Kidney tubule cell (primary cell): ENCODE measurements around the gene CTNNA2.

Experiments
- DNase-seq: peaks from one replicate; pipeline ENCODE4 v3.0.0-alpha.2; 2018; ENCODE audit warnings: low spot score

The CTNNA2 gene

DNA sequence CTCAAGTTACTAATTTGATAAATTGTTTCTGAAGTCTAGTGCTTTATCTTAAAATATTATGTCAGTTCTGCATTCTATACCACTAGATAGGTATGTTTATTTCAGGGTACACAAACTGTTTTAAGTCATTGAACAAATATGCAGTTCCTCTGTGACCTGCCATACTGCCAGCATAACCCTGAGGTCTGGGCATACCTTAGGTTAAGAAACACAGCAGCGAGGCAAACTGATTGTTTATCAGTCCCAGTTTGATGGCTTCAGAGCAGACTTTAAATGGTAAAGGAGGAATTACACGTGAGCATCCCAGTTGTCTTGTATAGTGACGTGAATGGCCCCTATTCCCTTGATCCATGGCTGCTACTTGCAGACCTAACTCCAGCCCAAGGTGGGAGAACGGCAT is 978.1 kb downstream of the CTNNA2 start:
- DNase-seq: no peak

DNA sequence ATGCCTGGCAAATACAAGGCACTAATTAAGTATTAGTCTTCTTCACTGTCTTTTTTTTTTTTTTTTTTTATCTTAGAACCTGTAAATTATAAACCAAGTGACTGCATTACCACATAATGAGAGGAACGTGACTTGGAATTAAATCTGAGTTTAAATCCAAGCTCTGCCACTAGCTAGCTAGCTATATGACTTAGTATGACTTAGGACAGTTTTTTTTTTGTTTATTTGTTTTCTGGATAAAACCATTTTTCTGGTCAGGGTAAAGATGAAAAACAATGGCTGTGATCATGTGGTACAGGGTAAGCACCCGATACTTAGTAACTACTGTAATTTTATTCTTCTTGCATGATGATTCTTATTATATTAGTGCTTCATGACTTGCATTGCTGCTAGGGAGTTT is 983.5 kb downstream of the CTNNA2 start:
- DNase-seq: peak; percentile 51

DNA sequence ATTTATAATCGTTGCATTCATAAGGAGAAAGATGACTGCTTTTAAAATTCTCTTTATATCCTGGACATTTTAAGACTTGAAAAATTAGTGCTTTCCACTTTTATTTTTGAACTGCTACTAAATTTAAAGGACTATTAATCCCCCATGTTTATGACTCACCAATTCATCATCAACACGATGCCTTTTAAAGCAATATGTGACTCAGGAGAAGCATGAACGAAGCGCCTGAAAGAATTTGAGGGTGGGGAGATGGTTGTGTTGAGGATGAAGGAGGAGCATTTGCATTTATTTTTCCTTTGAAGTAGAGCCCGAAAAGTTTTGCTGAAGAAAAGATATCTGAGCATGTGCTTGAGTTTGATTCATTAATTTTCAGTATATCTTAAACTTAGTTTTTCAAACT is 983.9 kb downstream of the CTNNA2 start:
- peak; percentile 85 for DNase-seq

DNA sequence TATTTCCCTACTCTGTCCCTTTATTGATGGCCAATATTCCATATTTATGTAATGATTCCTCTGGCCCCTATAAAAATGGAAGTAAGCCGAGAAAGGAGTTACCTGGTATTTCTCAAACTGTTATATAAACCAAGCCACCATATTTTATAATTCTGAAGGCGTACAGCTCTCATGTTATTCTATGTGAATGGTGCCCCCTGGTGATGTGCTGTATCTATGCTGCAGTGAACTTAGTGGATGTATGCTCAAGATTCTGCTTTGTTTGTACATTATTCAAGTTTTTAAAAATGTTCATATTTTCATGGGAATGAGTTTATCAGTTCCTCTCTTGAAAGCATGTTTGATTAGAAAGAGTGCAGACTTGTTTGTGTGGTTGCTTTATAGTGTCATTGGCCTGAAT is 986.2 kb downstream of the CTNNA2 start:
- DNase-seq: peak; percentile 64

DNA sequence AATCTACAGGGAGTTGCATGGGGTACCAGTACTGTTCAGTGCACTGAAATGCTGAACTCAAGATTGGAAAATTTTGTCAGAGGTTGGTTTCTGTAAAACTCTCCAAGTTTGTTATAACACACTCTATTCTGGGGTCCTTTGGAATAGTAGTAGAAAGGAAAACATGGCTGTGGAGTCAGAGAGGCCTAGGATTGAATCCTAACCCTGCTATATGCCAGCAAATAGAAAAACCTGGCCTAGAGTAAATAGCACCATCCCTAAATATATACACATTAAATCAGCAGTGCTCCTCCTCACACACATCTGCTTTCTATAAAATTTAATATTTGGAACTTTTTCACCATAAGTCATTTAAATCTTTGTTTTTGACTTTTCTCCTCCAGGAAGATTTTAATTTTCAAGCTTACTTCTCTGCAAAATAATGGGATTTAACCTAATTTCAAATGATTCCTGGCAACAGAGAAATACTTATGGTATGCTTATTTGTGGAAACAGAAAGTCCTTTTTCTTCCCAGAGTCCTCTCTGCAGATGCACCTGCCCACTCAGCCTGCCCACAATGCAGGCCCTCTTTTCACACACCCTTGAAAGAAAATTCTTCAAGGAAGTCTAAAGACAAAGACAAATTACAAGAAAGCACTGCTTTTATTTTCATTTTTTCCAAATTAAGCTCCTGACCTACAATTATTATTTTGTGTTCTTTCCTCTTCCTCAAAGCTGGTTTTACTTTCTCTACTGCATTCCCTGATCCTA is 989.2 kb downstream of the CTNNA2 start:
- DNase-seq: no peak

DNA sequence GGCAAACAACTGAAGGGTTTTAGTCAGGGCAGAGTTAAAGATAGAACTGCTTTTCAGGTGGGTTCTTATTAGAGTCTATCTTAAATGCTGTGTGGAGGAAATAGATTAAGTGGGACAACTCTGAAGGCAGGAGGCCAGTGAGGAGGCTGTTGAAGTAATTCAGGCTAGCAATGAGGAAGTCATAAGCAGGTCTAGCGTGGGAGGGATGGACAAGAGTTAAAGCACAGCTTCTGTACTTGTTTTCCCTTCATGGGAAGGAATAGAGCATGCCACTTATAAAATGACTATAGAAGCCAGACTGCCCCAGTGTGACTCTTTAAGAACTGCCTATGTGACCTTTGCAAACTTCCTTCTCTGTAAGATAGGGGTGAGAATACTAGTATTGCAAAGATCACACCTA is 993.7 kb downstream of the CTNNA2 start:
- DNase-seq: no peak

DNA sequence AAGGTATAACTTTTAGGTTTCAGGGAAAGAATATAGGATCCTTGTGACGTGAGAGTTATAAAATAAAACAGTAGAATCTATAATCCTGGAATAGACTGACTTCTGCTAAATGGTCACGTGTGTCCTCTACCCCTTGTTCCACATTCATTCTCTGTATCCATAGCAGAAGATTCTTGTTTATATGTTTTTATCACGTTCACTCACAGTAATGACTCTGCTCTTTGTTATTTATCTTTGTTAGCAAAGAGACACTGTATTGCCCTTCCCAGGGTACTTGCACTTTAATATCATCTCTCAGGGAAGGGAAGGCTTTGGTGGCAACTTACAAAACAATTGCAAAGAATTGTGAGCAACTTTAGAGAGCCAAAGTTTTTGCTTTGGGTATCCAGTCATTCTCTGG is 997.9 kb downstream of the CTNNA2 start:
- DNase-seq: no peak

DNA sequence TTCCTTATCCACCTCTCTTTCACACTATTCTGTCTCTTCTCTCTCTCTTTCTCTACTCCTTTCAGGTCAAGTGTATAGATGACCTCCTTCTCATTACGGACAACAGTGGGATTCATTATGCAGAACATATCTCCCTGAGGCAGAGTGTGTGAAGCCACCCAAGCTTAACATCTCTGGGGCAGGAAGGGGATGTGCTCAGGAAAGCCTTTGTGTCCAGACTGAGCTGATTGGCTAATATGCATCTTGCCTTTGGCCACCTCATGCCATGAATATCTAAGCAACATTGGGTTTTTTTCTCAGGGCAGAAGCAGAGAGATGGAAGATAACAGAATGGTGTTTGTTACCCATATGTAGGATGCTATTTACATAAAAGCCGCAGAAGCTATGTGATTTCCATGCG is 1003.1 kb downstream of the CTNNA2 start:
- peak; percentile 25 for DNase-seq

DNA sequence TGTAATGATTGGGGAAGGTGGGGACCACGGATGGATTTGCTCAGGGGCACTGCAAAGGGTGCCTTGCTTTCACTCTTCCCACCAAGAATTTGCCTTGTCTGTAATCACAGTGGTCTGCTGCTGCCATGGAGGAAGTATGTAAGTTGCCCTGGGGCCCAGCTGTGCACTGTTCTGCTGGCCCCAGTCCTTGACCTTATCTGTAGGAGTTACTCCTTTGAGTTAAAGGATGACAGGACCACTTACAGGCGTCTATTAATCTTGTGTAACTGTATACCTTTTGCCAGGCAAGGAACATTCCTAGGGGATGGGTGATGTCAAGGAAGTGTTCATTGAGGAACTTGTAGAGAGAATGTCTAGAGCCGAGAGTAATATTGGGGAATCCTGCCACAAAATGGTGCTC is 1004.5 kb downstream of the CTNNA2 start:
- DNase-seq: no peak

DNA sequence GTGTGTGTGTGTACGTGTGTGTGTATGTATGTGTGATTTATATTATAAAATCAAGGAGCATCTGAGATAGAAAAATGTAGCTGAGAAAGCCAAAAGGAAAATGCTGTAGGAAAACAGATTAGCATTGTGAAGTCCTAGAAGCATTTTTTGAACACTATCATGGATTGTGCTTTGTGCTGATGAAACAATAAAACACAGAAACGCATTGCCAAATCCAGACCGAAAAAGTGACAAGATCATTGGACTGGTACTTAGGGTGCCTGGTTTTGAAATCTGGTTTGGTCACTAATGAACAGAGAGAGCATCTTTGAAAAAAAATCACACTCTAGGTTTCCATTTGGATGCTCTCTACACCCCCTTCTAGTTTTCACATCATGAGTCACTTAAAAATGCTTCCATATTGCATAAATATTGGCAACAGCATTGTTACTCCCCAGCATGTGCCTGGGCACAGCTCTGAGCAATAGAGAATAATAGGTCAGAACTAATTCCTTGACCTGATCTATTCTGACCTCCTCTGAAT is 1006.3 kb downstream of the CTNNA2 start:
- DNase-seq: no peak

DNA sequence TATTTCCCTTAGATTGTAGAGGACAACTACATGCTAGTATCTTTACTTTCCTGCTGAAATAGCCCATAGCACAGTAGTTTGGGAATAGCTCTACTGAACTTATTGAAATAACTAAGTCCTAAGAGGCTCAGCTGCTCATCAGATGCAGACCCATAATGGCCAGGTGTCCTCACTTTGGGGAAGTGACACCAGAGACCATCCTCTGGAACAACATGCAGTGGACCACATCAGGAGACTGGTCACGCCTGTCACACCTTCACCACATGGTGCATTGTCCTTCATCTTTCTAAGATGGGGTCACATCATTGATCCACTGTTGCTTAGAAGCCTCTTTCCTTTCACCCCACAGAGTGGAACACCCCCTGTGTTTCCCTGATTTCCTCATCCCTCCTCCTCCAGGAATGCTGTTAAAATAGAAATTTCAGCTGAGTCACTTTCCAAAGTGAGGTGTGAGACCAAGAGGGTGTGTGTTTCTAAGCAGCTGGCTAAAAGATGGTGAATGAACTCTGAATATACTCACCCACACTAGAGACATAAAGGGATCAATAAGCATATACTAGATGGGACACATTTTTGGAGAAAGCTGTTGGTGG is 1006.9 kb downstream of the CTNNA2 start:
- no peak for DNase-seq

DNA sequence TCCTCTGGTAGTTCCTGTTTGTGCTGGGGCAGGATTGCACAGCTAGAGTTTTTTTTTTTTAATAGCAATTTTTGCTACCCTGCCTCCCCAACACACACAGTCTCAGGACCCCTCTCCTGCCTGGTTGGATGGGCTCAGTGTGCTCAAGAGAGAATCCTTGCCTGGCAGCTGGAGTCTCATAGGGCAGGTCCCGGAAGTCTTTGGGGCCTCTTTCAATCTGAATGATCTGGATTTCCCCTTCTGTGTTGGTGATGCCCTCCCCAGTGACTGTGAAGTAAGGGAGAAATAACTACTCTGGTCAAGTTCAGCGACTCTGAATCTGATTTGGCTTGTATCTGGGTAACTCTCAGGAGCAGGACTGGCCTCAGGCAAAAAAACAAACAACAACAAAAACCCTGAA is 1012.3 kb downstream of the CTNNA2 start:
- DNase-seq: no peak

DNA sequence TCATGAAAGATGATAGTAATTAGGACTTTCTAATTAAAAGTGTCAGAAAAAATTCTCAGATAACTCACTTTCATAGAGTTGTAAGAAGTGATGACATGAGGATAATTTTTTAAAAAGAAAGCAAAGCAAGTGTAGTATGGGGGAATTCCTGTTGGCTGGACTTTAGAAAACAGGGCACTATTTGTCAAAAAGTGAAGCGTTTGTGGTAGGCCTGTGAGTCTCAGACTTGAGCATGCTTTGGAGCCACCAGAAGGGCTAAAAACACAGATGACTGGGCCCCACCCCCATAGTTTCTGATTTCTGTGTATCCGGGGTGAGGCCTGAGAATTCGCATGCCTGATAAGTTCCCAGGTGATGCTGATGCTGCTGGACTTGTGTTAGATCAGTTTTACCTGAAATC is 1014.3 kb downstream of the CTNNA2 start:
- no peak for DNase-seq

DNA sequence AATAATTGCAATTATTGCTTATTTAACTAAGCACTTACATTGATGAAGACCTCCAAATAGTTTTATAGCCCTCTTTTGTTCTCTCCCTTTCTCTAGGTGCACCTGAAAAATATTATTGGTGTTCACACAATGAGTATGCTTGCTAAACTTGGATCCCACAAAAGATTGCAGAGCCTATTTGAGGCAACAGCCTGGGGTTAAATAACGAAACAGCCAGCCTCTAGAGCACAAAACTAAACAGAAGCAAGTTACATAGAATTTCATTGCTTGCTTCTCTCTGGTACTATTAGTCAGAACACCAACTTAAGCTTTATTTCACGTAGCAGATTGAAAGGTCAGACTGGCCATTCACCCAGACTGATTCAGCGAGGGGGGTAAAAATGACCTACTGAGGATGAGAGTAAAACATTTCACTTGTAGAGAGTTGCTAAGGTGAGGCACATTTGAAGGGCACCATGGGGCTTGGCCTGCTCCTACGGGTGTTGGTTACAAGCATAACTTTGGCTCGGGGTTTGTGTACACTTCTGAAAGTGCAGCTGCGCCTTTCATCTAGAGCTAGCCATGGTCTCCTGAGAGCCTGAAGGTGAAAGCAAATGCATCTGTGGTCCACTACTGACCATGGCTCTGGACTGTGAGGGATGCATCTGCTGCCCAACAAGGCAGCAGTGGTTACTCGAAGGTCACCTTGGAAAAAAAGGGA is 1016.8 kb downstream of the CTNNA2 start:
- no peak for DNase-seq

DNA sequence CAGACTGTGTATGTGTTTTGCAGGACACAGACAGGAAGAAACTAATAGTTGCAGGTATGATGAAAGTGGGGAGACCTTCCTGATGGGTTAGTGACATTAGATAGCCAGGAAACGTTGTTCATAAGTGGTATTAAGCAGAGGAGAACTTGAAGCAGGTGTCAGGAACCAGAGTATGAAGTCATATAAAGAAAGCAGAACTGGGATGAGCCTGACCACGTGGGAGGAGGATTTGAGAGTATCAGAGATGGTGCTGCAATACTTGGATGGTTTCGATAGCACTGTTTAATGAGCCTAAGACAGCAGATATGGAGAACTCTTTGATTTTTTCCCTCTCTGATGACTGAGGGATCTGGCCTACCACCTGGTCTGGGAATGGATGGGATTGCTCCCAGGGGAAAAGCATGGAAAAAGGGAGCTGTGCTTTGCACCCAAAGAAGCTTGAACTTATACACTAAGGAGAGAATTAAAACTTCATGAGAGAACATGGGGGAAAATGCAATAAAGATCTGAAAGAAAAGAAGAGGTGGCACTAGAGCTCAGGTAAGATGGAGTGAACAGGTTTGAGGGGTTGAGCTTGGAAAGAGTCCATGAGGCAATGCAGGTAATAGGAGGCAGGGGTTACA is 1017.7 kb downstream of the CTNNA2 start:
- no peak for DNase-seq

DNA sequence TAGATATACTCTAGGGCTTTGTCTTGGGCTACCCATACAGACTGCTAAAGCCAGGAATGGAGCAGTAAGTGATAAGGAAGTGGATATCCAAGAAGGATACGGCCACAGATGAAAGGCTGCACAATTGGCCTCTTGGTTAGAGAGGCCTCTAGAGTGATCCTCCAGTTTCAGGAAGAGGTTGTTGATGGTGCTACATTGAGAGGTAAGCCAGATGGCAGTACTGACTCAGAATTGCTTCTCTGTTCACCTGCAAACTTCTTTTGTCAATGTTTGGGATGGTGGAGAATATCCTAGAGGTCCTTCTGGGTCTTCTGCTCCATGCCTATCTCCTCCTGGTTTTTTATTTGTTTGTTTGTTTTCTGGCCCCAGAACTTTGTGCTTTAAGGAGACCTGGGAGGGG is 1018.5 kb downstream of the CTNNA2 start:
- DNase-seq: no peak

DNA sequence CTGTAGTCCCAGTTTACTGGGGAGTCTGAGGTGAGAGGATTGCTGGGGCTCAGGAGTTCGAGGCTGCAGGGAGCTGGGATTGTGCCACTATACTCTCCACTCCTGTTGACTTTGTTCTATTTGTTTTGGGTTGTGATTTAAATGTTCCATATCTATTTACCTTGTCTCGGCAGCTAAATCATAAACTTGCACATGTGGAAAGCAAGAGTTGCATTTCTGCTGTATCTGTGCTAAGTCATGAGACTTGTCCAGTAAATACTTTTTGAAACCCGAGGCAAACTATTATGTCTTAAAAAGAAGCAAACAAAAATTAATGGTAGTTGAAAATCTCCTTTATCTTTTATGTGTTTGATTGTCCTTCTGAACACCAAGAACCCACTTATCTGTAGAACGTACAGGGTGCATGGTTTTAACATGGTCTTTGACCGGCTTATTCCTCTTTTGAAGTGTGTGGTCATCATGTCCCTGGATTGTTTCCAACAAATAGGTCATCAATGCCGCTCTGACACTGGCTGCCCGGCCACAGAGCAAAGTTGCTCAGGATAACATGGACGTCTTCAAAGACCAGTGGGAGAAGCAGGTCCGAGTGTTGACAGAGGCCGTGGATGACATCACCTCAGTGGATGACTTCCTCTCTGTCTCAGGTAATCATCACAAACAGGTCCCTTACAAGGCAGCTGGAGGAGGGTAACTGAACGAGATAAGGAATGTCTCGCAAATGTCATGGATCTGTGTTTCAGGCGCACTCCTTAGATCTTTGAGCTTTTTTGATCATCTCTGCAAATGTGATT is 1032.8 kb downstream of the CTNNA2 start:
- no peak for DNase-seq

DNA sequence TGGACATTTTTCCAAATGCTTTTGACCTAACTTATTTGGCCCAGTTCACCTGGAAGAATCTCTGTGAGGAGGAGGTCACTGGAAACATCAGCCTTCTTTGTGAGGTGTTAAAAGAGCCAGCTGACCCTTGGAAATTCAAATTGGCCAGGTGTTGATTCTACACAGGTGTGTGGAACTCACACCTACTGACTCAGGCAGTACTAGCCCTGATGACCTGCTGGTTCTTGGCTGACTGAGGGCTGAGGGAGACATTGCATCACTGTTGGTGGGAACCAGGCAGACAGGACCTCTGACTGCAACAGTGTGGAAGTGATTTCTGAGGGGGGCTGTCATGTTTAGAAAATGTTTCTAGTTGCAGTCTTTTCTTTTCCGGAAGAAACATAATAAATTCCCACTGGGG is 1033.9 kb downstream of the CTNNA2 start:
- no peak for DNase-seq

DNA sequence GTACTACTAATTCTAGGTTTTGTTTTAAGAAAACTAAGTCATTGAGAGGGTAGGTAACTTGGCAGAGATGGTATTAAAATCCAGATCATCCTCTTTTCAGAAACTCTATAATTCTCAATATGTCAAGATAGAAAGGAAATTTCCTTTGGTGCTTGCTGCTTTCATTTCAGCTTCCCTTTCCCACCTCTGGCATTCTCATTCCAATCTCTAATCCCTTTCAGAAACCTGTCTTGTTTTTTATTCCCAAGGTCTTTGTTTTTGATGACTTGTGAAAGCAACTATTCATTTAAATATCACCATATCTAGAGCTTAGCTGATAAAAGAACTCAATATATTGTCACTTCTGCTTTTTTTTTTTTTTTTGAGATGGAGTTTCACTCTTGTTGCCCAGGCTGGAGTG is 1034.5 kb downstream of the CTNNA2 start:
- DNase-seq: no peak

DNA sequence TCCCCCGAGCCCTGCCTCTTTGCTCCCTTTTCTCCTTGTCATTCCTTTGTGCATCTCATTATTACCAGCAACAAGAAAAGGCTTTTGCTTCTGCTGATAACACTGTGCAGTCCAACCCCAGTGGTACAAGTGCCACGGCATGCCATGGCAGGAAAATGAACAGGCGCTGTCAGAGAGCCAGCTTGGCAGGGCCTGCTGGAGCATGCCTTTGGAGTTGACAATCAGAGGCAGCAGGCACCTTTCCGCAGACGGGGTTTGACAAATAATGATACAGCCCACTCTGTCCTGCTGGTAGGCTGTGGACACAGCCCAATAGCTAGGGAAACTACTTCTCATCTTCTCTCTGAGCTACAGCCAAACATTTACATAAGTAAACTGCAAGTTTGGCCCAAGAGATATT is 1035.6 kb downstream of the CTNNA2 start:
- DNase-seq: no peak

DNA sequence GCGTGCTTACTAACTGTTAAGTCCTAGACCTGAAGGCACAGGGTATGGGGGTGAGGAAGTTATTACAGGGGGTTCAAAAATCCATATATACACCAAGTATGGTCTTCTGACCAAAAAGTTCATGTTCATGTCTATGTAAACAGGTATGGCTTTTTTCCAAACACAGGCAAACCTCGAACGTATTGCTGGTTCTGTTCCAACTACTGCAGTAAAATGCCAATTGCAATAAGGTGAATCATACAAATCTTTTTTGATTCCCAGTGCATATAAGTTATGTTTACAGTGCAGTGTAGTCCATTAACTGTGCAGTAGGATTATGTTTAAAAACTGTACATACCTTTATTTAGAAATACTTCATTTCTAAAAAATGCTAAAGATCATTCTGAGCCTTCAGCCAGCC is 1037.0 kb downstream of the CTNNA2 start:
- no peak for DNase-seq

DNA sequence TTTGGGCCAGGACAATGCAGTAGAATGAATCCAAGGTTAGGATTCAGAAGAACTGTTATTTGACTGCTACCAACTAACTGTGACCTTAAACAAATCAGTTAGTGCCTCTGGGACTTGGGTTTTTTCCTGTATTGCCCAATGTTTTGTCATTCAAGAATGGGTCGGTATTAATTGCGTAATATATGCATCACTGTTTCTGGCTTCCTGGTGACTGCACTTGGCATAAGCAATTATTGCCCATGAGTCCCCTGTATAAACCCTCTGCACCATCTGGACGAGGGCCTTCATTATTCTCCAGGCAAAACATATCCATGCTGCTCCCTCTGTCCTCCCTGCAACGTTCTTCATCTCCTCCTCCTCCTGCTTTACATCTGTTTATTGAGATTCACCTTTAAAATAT is 1047.5 kb downstream of the CTNNA2 start:
- DNase-seq: peak; percentile 2
